Activated CD4-positive, alpha-beta T cell treated with anti-CD3 and anti-CD28 coated beads for 4 hours (primary cell): ENCODE measurements around the gene MIDN.
"Not testable (repeated sequence)": the region's sequence is repeated elsewhere in the genome, so short reads cannot be mapped to it uniquely, and the experiment has no call there.

Source experiments
- DNase-seq, 2 donors: peaks; one replicate each; pipeline ENCODE4 v3.0.0-alpha.2; 2020

The MIDN gene

GRCh38 chr19:1248139-1248785 lies at the start of gene MIDN:
TSS of gene MIDN (plus strand) at chr19:1248583. CDS start at chr19:1250297, 1,714 bp downstream.
- DNase-seq, result peak; percentile 69 to 77

- DNase-seq, result no peak
Observed at GRCh38 chr19:1199531-1199930, 48.9 kb upstream of the MIDN start.

- not testable (repeated sequence) for DNase-seq
Observed at GRCh38 chr19:1200614-1201013, 47.8 kb upstream of the MIDN start.

- peak; percentile 99 for DNase-seq
Observed at GRCh38 chr19:1205114-1206099, 43.0 kb upstream of the MIDN start, which contains the start of gene STK11. TSS of gene STK11 (plus strand) at chr19:1205778. CDS start at chr19:1206914, 1,136 bp downstream.

- no peak for DNase-seq
Observed at GRCh38 chr19:1206150-1206863, 42.1 kb upstream of the MIDN start.

GRCh38 chr19:1206864-1207450 lies 41.4 kb upstream of the MIDN start:
- DNase-seq, result peak in 1 of 2 donors; percentile 31

GRCh38 chr19:1208830-1209229 lies 39.6 kb upstream of the MIDN start:
- not testable (repeated sequence) for DNase-seq

- no peak for DNase-seq
Observed at GRCh38 chr19:1210227-1210538, 38.2 kb upstream of the MIDN start.

- DNase-seq, result no peak
Observed at GRCh38 chr19:1211494-1212234, 36.7 kb upstream of the MIDN start.

- DNase-seq, result peak; percentile 40 to 45
Observed at GRCh38 chr19:1213391-1214286, 34.7 kb upstream of the MIDN start.

GRCh38 chr19:1214299-1214861 lies 34.0 kb upstream of the MIDN start:
- no peak for DNase-seq

GRCh38 chr19:1214862-1215731 lies 33.3 kb upstream of the MIDN start:
- DNase-seq, result no peak

GRCh38 chr19:1216756-1217155 lies 31.6 kb upstream of the MIDN start:
- no peak for DNase-seq

- DNase-seq, result no peak
Observed at GRCh38 chr19:1217366-1217765, 31.0 kb upstream of the MIDN start.

- no peak for DNase-seq
Observed at GRCh38 chr19:1218751-1219567, 29.4 kb upstream of the MIDN start.

GRCh38 chr19:1219786-1220476 lies 28.5 kb upstream of the MIDN start:
- no peak for DNase-seq

GRCh38 chr19:1220477-1220930 lies 27.9 kb upstream of the MIDN start:
- DNase-seq, result no peak
